ENCODE measurements around the gene BHLHE40. TPM values are rescaled to one million over a fixed set of nuclear protein-coding genes. Genes with fewer than 3 reads are reported as not detected.

BHLHE40 gene
- total RNA-seq, 1 experiment from 2014 or later, result 6.7 TPM

DNA sequence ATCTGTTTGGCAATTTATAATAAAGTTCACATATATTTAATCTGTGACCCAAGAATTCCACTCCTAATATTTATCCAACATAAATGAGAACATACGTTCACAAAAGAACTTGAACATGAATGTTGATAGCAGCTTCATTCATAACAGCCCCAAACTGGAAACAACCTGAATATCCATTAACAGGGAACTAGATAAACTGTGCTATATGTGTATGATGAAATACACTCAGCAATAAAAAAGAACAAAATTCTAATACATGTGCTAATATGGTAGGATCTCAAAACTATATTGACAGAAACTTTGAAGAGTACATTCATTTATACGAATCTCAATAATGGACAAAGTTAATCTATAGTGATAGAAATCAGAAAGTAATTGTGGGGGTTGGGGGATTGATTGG lies 5.1 kb upstream of the BHLHE40 start:
- peaks cover 8% of the 10 kb centered on the region; the same call in 1 of the 2 replicates for H3K27me3 ChIP-seq (ENCODE audit: control insufficient read depth, insufficient read depth, low read length)
- DNase-seq, result no peak
- no peaks in the 10 kb centered on the region for H3K36me3 ChIP-seq (replicated peaks; ENCODE audit: control insufficient read depth, insufficient read depth, low read length)
- H3K4me3 ChIP-seq (ENCODE audit: insufficient read depth, low read depth, low read length), result no peak overlapping the region

DNA sequence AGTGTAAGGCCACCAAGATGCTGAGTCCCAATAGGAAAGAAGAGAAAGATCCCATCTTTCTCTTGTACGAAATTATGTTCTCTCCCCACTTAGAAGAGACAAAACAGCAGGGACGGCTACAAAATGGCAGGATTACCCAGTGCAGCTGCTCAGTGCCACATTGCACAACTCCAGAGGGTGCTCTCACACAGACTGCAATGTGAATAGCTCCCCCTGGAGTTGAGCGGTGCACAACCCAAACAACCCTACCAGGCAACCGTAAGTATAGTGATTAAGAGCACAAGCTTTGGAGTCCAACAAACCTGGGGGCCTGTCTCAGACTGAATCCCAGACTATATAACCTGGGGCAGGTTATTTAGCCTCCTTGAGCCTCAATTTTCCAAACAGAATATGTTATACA lies 3.1 kb upstream of the BHLHE40 start:
- no peak overlapping the region for H3K4me3 ChIP-seq (ENCODE audit: insufficient read depth, low read depth, low read length)
- H3K27me3 ChIP-seq (ENCODE audit: control insufficient read depth, insufficient read depth, low read length), result peaks cover 17% of the 10 kb centered on the region
- H3K36me3 ChIP-seq (replicated peaks; ENCODE audit: control insufficient read depth, insufficient read depth, low read length), result no peaks in the 10 kb centered on the region
- peak; percentile 67 for DNase-seq

DNA sequence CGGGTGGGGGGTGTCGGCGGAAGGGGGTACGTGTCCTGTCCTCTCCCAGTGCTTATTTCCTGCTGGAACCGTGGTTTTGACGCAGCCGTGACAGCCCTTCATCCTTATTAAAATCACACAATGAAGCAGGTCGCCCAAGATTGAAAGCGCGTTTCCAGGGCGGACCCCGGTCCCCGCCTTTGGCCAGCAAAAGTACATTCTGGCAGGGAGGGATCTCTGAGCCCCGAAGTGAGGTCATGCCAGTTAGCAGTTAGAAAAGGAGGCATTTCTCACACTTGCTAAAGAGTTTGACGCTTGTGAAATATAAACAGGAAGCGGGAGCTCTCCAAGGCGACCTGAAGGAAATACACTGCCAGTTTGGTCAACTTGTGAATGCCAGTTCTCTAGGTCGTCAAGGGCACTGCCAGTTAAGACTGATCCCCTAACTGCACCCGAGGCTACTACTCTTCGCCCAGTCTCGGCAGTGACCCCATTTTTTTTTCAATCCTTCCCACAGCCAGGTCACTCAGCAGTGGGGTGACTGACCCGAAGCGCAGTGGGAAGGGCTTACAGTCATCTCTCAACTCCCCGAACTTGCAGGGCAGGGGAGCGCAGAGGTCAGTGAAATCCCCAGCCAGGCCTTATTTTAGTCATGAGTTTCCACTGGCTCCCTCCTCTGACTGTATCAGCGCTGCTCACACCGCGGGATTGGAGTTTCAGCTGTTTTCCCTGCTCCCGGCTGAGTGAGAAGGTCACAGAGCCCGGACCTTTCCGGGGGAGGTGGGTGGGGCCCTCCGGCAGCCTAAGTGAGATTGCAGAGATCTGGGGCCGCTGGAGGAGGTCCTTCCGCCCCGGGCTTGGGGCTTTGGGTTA lies 2.0 kb upstream of the BHLHE40 start:
- peak; percentile 64 for DNase-seq
- Histone ChIP-seq H3K4me3 (ENCODE audit: insufficient read depth, low read depth, low read length) (peak overlapping the region; percentile 86), H3K36me3 (replicated peaks; ENCODE audit: control insufficient read depth, insufficient read depth, low read length) (no peaks in the 10 kb centered on the region), H3K27me3 (ENCODE audit: control insufficient read depth, insufficient read depth, low read length) (peaks cover 17% of the 10 kb centered on the region)

DNA sequence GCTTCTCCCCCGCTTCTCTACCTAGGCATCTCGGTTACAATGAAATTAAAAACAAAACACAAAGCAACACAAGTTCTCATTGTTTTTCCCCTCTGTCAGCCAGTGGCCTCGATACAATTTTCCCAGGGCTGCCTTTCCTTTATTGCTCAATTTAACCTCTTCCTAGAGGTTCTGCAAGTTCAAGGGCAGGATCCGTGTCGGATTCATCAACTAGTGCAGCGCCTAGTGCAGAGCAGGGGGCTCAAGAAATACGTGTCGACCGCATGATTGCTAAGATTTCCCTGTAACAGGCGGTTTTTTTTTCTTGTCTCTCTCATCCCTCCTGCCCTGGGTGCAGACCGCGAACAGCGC lies 1.4 kb upstream of the BHLHE40 start:
- peaks cover 17% of the 10 kb centered on the region for H3K27me3 ChIP-seq (ENCODE audit: control insufficient read depth, insufficient read depth, low read length)
- H3K36me3 ChIP-seq (replicated peaks; ENCODE audit: control insufficient read depth, insufficient read depth, low read length), result no peaks in the 10 kb centered on the region
- no peak for DNase-seq
- H3K4me3 ChIP-seq (ENCODE audit: insufficient read depth, low read depth, low read length), result peak overlapping the region; percentile 86

DNA sequence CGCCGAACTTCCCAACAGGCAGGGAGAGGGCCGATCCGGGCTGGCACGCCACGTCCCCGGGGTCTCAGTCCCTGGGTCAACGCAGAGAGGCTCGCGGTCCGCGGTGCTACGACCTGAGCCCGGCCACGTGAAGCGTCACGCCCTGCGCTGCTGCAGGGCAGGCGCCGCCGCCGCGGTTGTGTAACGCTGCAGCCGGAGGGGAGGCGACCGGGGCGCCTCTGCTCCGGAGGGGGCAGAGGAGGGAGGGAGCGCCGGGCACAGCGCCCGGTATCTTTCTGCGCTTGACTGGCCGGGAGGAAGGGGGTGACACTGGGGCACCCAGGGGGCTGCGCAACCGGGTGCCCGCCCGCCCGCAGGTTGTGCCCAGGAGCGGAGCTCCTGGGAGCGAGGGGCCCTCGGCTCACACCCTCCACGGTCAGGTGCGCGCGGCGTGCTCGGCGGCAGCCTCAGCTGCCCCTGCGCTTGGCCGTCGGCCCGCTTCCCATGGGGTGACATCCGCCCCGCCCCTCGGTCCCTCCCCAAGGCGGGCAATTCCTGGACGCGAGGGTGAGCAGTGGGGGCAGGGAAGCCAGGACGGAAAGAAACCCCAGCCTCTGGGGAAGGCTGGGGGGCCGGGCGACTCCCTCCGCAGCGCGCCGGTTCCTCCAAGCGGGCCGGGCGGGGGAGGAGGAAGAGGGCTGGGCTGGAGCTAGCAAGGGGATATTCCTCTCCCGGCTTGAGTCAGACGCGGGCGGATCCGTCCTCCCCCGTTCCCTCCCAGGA lies 852 bp upstream of the BHLHE40 start:
- H3K27me3 ChIP-seq (ENCODE audit: control insufficient read depth, insufficient read depth, low read length), result peaks cover 17% of the 10 kb centered on the region

DNA sequence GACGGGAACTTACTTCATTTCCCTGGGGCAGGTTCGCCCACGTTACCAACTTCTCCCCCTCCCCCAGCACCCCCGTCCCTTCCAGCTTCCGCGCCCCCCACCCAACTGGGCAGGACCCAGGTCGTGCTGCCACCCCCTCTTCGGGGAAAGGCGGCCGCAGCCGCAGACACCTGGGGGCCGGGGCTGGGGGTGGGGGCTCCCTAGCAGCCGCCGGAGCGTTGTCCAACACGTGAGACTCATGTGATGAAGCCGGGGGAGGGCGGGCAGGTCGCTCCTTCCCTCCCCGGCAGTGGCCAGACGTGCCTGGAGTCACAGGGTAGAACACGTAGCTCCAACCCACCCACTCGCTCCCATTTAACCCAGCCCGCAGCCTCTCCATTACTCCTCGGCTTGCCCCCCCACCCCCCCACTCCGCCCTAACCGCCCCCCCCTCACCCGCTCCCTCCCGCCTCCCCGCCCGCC lies 240 bp upstream of the BHLHE40 start:
- Histone ChIP-seq H3K36me3 (replicated peaks; ENCODE audit: control insufficient read depth, insufficient read depth, low read length) (no peaks in the 10 kb centered on the region), H3K4me3 (ENCODE audit: insufficient read depth, low read depth, low read length) (peak overlapping the region; percentile 86), H3K27me3 (ENCODE audit: control insufficient read depth, insufficient read depth, low read length) (peaks cover 17% of the 10 kb centered on the region)
- peak; percentile 86 for DNase-seq

More for the DNA sequence above, 852 bp upstream of the BHLHE40 start:
- peak; percentile 93 for DNase-seq
- Histone ChIP-seq H3K36me3 (replicated peaks; ENCODE audit: control insufficient read depth, insufficient read depth, low read length) (no peaks in the 10 kb centered on the region), H3K4me3 (ENCODE audit: insufficient read depth, low read depth, low read length) (peak overlapping the region; percentile 86)

DNA sequence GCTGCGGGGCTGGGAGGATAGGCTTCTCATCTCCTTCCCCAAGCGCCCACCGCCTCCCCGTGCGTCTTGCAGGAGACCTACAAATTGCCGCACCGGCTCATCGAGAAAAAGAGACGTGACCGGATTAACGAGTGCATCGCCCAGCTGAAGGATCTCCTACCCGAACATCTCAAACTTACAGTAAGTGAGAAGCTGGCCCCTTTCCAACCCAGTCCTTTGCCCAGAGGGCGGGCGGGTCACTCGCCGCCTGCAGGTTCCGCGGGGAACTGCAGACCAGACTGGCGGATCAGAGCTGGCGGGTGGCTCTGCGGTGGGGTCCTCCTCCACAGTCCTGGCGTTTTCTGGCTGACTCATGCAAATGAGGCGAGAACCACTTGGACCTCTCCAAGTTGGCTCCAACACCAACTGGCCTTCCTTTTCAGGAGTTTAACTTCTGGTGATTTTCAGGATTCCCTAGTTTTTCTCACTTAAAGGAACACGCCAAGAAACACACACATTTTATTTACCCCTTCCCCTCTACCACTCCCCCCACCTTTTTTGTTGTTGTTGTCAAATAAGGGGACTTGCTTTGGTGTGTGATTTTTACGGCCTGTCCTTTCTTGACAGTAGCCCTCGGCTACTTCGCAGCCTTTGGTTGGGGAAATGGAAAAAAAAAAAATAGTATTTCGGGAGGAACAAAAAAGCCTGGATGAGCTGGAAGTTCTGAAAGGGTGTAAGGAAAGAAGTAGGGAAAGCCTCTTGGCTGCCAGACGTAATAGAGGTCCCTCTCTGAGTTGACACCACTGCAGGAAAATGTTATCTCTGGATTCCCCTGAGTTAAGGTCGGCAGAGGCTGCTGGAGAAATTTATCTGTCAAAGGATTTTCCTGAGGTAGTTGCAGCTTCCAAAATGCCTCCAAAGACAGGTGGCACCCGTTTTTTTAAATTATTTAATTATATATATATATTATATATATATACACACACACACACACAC lies 1.3 kb downstream of the BHLHE40 start:
- Histone ChIP-seq H3K36me3 (replicated peaks; ENCODE audit: control insufficient read depth, insufficient read depth, low read length) (no peaks in the 10 kb centered on the region), H3K27me3 (ENCODE audit: control insufficient read depth, insufficient read depth, low read length) (peaks cover 17% of the 10 kb centered on the region)

DNA sequence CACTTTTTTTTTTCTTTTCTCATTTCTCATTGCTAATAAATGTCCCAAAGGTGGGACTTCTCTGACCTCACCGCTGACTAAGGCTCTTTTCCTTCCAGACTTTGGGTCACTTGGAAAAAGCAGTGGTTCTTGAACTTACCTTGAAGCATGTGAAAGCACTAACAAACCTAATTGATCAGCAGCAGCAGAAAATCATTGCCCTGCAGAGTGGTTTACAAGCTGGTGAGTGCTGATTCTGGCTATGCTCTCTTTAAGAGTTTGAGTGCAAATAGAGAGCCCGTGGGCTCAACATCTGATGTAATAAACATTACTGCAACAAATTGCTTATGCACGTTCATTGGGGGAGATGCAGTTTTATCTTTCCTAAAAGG lies 2.0 kb downstream of the BHLHE40 start:
- Histone ChIP-seq H3K27me3 (ENCODE audit: control insufficient read depth, insufficient read depth, low read length) (peaks cover 17% of the 10 kb centered on the region), H3K4me3 (ENCODE audit: insufficient read depth, low read depth, low read length) (no peak overlapping the region), H3K36me3 (replicated peaks; ENCODE audit: control insufficient read depth, insufficient read depth, low read length) (no peaks in the 10 kb centered on the region)
- no peak for DNase-seq

More for the DNA sequence above, 1.3 kb downstream of the BHLHE40 start:
- peak; percentile 88 for DNase-seq
- peak overlapping the region; percentile 86 for H3K4me3 ChIP-seq (ENCODE audit: insufficient read depth, low read depth, low read length)

DNA sequence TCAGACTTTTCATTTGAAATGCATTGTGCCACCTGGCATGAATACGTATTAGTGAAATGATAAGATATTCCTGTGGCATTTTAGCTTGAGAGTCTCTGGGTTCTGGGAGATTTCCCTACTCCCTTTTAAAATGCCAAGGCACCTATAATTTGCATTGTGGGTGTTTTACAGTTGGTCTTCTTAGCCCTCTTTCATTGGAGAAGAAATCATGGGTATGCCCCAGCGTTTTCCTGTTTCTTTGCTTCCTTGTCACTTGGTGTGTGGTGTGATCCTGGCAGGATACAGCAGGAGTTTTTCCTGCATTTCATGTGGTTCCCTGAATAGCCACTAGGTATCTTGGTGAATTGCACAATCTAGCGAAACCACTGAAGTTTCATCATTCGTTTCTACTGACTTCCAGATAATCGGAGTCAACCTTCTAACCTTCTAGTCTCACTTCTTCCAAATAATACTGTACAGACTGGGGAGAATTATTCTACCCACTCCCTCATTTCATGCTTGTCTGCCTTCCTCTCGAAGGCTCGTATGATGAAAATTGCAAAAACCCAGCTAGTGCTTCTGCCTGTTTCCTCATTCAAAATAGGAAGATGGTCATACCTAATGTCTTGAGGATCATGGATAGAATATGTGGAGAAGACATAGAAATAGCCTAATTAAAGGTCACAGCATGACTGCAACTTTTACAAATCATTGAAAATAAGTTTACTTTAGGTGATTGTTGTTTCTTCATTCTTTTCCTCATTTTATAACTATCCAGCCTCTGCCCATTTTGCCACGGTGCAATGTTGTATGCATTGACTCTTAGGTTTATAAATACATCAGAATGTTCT lies 2.6 kb downstream of the BHLHE40 start:
- no peak for DNase-seq
- Histone ChIP-seq H3K36me3 (replicated peaks; ENCODE audit: control insufficient read depth, insufficient read depth, low read length) (no peaks in the 10 kb centered on the region), H3K27me3 (ENCODE audit: control insufficient read depth, insufficient read depth, low read length) (peaks cover 14% of the 10 kb centered on the region), H3K4me3 (ENCODE audit: insufficient read depth, low read depth, low read length) (no peak overlapping the region)

DNA sequence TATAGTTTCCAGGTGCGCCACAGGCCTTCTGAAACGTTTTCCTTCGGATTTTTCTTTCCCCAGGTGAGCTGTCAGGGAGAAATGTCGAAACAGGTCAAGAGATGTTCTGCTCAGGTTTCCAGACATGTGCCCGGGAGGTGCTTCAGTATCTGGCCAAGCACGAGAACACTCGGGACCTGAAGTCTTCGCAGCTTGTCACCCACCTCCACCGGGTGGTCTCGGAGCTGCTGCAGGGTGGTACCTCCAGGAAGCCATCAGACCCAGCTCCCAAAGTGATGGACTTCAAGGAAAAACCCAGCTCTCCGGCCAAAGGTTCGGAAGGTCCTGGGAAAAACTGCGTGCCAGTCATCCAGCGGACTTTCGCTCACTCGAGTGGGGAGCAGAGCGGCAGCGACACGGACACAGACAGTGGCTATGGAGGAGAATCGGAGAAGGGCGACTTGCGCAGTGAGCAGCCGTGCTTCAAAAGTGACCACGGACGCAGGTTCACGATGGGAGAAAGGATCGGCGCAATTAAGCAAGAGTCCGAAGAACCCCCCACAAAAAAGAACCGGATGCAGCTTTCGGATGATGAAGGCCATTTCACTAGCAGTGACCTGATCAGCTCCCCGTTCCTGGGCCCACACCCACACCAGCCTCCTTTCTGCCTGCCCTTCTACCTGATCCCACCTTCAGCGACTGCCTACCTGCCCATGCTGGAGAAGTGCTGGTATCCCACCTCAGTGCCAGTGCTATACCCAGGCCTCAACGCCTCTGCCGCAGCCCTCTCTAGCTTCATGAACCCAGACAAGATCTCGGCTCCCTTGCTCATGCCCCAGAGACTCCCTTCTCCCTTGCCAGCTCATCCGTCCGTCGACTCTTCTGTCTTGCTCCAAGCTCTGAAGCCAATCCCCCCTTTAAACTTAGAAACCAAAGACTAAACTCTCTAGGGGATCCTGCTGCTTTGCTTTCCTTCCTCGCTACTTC lies 3.8 kb downstream of the BHLHE40 start:
- Histone ChIP-seq H3K27me3 (ENCODE audit: control insufficient read depth, insufficient read depth, low read length) (peaks cover 9% of the 10 kb centered on the region), H3K4me3 (ENCODE audit: insufficient read depth, low read depth, low read length) (no peak overlapping the region), H3K36me3 (replicated peaks; ENCODE audit: control insufficient read depth, insufficient read depth, low read length) (no peaks in the 10 kb centered on the region)
- no peak for DNase-seq

DNA sequence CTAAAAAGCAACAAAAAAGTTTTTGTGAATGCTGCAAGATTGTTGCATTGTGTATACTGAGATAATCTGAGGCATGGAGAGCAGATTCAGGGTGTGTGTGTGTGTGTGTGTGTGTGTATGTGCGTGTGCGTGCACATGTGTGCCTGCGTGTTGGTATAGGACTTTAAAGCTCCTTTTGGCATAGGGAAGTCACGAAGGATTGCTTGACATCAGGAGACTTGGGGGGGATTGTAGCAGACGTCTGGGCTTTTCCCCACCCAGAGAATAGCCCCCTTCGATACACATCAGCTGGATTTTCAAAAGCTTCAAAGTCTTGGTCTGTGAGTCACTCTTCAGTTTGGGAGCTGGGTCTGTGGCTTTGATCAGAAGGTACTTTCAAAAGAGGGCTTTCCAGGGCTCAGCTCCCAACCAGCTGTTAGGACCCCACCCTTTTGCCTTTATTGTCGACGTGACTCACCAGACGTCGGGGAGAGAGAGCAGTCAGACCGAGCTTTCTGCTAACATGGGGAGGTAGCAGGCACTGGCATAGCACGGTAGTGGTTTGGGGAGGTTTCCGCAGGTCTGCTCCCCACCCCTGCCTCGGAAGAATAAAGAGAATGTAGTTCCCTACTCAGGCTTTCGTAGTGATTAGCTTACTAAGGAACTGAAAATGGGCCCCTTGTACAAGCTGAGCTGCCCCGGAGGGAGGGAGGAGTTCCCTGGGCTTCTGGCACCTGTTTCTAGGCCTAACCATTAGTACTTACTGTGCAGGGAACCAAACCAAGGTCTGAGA lies 4.7 kb downstream of the BHLHE40 start:
- Histone ChIP-seq H3K27me3 (ENCODE audit: control insufficient read depth, insufficient read depth, low read length) (peaks cover 9% of the 10 kb centered on the region), H3K4me3 (ENCODE audit: insufficient read depth, low read depth, low read length) (no peak overlapping the region), H3K36me3 (replicated peaks; ENCODE audit: control insufficient read depth, insufficient read depth, low read length) (no peaks in the 10 kb centered on the region)
- no peak for DNase-seq

DNA sequence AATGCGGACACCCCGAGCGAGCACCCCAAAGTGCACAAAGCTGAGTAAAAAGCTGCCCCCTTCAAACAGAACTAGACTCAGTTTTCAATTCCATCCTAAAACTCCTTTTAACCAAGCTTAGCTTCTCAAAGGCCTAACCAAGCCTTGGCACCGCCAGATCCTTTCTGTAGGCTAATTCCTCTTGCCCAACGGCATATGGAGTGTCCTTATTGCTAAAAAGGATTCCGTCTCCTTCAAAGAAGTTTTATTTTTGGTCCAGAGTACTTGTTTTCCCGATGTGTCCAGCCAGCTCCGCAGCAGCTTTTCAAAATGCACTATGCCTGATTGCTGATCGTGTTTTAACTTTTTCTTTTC lies 5.3 kb downstream of the BHLHE40 start:
- Histone ChIP-seq H3K36me3 (replicated peaks; ENCODE audit: control insufficient read depth, insufficient read depth, low read length) (no peaks in the 10 kb centered on the region), H3K27me3 (ENCODE audit: control insufficient read depth, insufficient read depth, low read length) (peaks cover 9% of the 10 kb centered on the region), H3K4me3 (ENCODE audit: insufficient read depth, low read depth, low read length) (no peak overlapping the region)
- DNase-seq, result no peak
